HepG2 (cell line): ENCODE data around the gene MESD.

Experiments
- EZH2 ChIP-seq: conservative IDR thresholded peaks from 2 replicates; pipeline ENCODE4 v1.6.1; 2012; ENCODE audit warnings: mild to moderate bottlenecking, low read depth, low read length, moderate library complexity
- NKX3-1 ChIP-seq: sonication (generic); formaldehyde crosslinking; IDR thresholded peaks from 2 replicates; pipeline ENCODE4 v1.5.0; 2020; ENCODE audit warnings: missing genetic modification reagents
- RBAK ChIP-seq: sonication (generic); formaldehyde crosslinking; IDR thresholded peaks from 2 replicates; pipeline ENCODE4 v1.5.1; 2020; ENCODE audit warnings: mild to moderate bottlenecking, missing genetic modification reagents

DNA sequence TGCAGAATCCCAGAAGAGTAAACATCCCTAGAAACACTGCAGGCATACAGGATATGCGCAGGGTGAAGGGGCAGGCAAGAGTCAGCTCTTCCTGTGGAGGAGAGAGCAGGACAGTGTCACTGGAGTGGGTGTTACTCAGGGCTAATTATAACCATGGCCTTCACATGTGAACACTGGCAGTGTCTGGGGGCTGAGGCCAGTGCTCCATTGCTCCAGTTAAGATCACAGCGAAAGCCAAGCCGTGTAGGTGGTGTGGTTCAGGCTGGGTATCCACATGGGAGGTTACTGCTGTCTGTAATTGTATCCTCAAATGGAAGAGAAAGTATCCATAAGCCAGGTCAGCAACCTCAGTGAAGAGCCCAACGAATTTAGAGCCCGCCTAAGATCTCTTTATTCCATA lies 84.6 kb downstream of the MESD start:
- TF ChIP-seq EZH2 (no peak), NKX3-1 (CRISPR knock-in tag) (no peak), RBAK (CRISPR knock-in tag) (no peak)
